Esophagus muscularis mucosa (tissue), 3 donors: ENCODE data around the gene KLHL29.

Experiments used
- POLR2A ChIP-seq: fragments of 450-650 bp; IDR thresholded peaks from one replicate; pipeline ENCODE4 v1.6.1; 2017; ENCODE audit warnings: antibody characterized with exemption, moderate library complexity, mild to moderate bottlenecking, low read depth
- POLR2AphosphoS5 ChIP-seq, 2 donors: sonication (generic); formaldehyde crosslinking; IDR thresholded peaks; one replicate each; pipeline ENCODE4 v1.6.1; 2017; ENCODE audit warnings: antibody characterized with exemption in 2 of 2
- TF ChIP-seq, protein P1 (sequence below), 3 experiments: fragments of 200-600 bp in 2 of 3; fragments of 450-650 bp in 1 of 3; sonication (generic) in 2 of 3; IDR thresholded peaks; one replicate each; pipeline ENCODE4 v1.5.1; 2017 to 2019; ENCODE audit warnings: antibody characterized with exemption in 3 of 3, mild to moderate bottlenecking in 2 of 3, moderate library complexity in 1 of 3

DNA sequence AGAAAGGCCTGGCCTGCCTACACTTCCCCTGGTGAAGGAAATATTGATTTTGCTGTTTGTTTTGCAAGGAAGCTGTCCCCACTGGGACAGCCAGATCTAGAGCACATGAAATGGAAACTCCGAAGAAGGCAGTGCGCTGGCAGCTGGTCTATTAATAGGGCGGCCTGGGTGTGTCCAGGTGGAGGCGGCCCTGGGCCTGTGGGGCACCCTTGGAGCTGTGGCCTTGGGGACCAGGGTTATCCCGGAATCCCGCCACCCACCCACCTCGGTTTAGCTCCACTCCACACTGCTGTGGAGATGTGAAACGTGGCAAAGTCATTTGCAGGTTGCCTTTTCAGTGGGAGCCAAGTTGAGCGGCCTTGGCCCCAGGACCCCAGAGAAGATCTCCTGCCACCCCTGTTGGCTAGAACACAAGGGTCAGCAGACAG lies 204.3 kb downstream of the KLHL29 start:
- TF ChIP-seq, protein P1, sequence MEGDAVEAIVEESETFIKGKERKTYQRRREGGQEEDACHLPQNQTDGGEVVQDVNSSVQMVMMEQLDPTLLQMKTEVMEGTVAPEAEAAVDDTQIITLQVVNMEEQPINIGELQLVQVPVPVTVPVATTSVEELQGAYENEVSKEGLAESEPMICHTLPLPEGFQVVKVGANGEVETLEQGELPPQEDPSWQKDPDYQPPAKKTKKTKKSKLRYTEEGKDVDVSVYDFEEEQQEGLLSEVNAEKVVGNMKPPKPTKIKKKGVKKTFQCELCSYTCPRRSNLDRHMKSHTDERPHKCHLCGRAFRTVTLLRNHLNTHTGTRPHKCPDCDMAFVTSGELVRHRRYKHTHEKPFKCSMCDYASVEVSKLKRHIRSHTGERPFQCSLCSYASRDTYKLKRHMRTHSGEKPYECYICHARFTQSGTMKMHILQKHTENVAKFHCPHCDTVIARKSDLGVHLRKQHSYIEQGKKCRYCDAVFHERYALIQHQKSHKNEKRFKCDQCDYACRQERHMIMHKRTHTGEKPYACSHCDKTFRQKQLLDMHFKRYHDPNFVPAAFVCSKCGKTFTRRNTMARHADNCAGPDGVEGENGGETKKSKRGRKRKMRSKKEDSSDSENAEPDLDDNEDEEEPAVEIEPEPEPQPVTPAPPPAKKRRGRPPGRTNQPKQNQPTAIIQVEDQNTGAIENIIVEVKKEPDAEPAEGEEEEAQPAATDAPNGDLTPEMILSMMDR (IDR thresholded peaks at IDR 0.05), result no peak
- no peak for TF ChIP-seq POLR2A
- TF ChIP-seq POLR2AphosphoS5 (IDR thresholded peaks at IDR 0.05), result no peak
